RKO (cell line): ENCODE results near the gene ELL2.
"Not testable (repeated sequence)": the region's sequence is repeated elsewhere in the genome, so short reads cannot be mapped to it uniquely, and the experiment has no call there.

Experiments
- DNase-seq: peaks from one replicate; pipeline ENCODE4 v3.0.0-alpha.2; 2016; ENCODE audit warnings: low spot score

Gene ELL2

GRCh38 chr5:95859661-95860060 lies 102.0 kb downstream of the ELL2 start:
- DNase-seq: no peak

GRCh38 chr5:95858661-95859595 lies 102.7 kb downstream of the ELL2 start:
- DNase-seq: peak; percentile 99

DNA sequence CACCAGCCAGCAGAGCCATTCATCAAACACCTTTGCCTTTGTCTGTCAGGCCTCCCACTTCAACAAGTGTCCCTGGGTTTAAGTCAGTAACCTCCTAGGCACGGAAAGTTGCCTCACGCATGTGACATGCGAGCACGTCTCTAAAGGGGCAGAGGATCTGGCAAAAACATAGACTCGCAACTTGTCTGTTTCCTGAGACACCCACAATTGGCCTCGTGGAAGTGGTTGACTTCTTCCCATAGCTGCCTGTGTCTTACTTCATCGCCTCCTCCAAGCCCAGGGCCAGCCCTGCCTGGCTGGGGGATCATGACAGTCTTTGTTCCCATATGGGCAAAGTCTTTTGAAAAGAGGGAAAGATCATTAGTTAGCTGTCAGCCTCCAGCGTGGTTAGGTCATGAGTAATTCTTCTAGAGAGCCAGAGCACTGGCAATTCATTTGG lies 103.6 kb downstream of the ELL2 start:
- peak; percentile 18 for DNase-seq

- DNase-seq: no peak
Measured at GRCh38 chr5:95857185-95857945, 104.3 kb downstream of the ELL2 start.

GRCh38 chr5:95856501-95856981 lies 105.1 kb downstream of the ELL2 start:
- DNase-seq: no peak

- DNase-seq: no peak
Measured at GRCh38 chr5:95853490-95853889, 108.2 kb downstream of the ELL2 start.

DNA sequence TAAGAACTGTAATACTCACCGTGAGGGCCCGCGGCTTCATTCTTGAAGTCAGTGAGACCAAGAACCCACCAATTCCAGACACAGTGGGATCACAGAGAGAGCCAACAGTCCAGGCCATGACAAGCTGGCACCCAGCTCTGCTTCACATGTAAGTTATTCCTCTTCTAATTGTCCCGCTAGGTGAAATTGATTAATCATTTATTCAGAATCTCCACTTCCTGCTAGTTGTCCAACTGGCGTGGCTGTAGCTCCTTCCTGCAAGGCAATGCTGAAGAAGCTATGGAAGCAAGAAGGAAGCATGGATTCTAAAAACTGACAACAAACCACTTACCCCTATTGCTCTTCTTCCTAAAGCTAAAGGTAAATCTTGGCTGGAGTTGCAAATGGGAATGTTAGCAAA lies 109.1 kb downstream of the ELL2 start:
- DNase-seq: no peak

DNA sequence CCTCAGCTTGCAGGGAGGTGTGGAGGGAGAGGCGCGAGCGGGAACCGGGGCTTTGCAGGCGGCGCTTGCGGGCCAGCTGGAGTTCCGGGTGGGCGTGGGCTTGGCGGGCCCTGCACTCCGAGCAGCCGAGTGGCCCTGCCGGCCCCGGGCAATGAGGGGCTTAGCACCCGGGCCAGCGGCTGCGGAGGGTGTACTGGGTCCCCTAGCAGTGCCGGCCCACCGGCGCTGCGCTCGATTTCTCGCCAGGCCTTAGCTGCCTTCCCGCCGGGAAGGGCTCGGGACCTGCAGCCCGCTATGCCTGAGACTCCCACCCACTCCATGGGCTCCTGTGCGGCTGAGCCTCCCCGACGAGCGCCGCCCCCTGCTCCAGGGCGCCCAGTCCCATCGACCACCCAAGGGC lies 110.5 kb downstream of the ELL2 start:
- DNase-seq: not testable (repeated sequence)

DNA sequence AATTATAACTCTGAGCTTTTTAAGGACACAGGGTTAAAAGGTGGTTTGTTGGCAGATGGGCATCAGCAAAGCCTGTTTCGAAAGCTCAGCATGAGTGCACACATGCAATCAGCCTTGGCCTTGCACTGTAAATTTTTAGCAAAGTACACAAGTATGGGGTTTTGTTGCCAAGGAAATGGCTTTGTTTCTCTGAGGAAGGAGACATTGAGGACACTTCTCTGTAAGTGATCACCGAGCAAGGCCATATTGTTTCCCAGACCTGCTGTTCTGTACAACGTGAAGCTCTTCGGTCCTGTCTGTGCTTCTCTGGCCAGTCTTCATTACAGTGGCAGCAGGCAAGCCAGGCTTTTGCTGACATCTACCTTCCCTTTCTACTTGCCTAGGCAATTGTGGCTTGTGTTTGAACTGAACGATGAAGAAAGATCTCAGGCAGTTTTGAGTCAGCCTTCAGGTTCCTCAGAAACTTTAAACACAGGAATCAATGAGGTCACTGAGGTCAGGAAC lies 111.2 kb downstream of the ELL2 start:
- DNase-seq: no peak

- DNase-seq: no peak
Measured at GRCh38 chr5:95848701-95849100, 113.0 kb downstream of the ELL2 start.

DNA sequence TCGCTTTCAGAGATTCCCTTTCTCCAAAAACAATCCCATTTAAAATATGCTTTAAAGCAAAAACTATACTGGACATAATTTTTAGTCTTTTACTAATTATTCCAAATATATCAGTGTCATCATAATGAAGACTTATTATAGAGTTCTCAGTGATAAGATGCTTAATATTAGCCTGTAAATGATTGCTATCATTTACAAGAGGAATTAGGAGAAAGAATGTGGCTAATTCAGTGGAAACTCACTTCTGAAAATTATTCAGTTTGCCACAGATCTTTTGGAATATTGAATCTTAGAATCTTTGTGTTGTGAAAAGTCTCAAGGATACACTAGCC lies 114.4 kb downstream of the ELL2 start:
- DNase-seq: no peak

GRCh38 chr5:95846554-95847260 lies 114.9 kb downstream of the ELL2 start:
- peak; percentile 80 for DNase-seq

- DNase-seq: no peak
Measured at GRCh38 chr5:95845391-95845790, 116.3 kb downstream of the ELL2 start.

- DNase-seq: no peak
Measured at GRCh38 chr5:95843733-95844223, 117.9 kb downstream of the ELL2 start.

DNA sequence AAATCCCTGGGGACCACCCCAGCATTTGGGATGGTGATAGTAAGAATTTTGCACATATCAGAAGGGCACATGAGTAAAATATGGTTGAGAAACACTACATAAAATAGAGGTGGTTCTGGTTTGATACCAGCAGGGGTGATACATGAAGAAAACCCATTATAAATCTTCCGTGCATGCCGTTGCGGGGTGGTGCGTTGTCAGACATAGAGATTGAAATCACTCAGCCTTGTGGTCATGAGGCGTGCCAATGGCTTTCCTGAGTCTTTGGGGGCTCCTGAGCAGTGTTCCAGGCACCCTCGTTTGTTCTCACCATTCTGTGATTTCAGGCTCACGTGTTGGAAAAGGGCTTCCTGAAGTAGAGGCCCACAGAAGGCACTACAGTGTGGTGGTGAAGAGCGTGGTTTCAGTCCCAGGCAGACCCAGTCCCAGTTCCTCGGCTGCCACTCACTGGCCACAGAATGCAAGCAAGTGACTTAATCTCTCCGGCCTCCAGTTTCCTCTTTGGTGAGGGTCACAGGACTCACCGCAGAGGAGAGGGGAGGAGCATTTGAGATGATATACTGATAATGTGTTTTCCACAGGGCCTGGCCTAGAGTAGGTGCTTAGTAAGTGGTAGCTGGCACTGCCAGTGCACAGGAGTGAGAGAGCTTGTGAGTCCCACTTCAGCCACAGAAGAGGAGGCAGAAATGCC lies 118.7 kb downstream of the ELL2 start:
- DNase-seq: no peak

- DNase-seq: no peak
Measured at GRCh38 chr5:95841914-95842812, 119.5 kb downstream of the ELL2 start.

GRCh38 chr5:95840956-95841705 lies 120.5 kb downstream of the ELL2 start:
- DNase-seq: no peak

DNA sequence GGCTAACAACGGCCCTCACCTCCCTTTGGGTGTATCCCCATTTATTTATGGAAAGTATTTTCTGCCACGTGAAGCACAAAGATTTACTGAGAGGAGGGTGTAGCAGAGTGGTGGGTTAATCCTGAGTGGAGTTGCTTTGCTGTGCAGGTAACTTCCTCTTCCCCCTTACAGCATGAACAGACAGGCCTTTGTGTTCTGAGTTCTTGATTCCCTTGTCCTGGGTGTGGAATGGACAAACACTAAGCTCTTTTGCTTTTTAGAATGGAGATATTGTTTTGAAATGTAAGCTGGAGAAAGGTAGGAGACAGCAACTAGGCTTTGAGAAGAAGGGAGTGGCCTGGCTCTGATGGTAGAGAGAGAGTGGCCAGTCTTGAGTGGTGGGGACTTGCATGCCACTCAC lies 122.0 kb downstream of the ELL2 start:
- DNase-seq: no peak

GRCh38 chr5:95838556-95838955 lies 123.1 kb downstream of the ELL2 start:
- no peak for DNase-seq
